Activated CD8-positive, alpha-beta T cell treated with anti-CD3 and anti-CD28 coated beads for 36 hours (primary cell): ENCODE data around the gene TMEM131. TPM values are rescaled to one million over a fixed set of nuclear protein-coding genes. Genes with fewer than 3 reads are reported as not detected.

ENCODE experiments used
- ATAC-seq: fragments of 200-7000 bp; cut with Tn5 transposase; one replicate; pipeline ENCODE4 v1.10.0; 2021; ENCODE audit warnings: mild to moderate bottlenecking, moderate library complexity
- CTCF ChIA-PET: fragments of 350-600 bp; sonication (Branson Sonifier 250); formaldehyde crosslinking; loops from one replicate; lab custom pipeline; 2021; ENCODE audit warnings: antibody characterized with exemption; lab: Charles Lee
- POLR2A ChIA-PET: fragments of 350-600 bp; sonication (Branson Sonifier 250); formaldehyde crosslinking; loops from one replicate; lab custom pipeline; 2021; ENCODE audit warnings: antibody characterized with exemption; lab: Charles Lee
- DNase-seq: peaks from one replicate; pipeline ENCODE4 v3.0.0-alpha.2; 2020
- H3K27ac Mint-ChIP-seq: one replicate; pipeline ENCODE4 v1.8.0; 2021; ENCODE audit warnings: mild to moderate bottlenecking, mixed read lengths
- H3K27me3 Mint-ChIP-seq: one replicate; pipeline ENCODE4 v1.8.0; 2021; ENCODE audit warnings: mixed read lengths
- H3K36me3 Mint-ChIP-seq: one replicate; pipeline ENCODE4 v1.8.0; 2021; ENCODE audit warnings: low read depth, mixed read lengths
- H3K4me1 Mint-ChIP-seq: one replicate; pipeline ENCODE4 v1.8.0; 2021; ENCODE audit warnings: low read depth, mixed read lengths
- H3K4me3 Mint-ChIP-seq: one replicate; pipeline ENCODE4 v1.8.0; 2021; ENCODE audit warnings: mild to moderate bottlenecking, moderate library complexity, mixed read lengths
- H3K9me3 Mint-ChIP-seq: one replicate; pipeline ENCODE4 v1.8.0; 2021; ENCODE audit warnings: mixed read lengths
- intact Hi-C: fragments of 100-400 bp; cut with micrococcal nuclease; formaldehyde crosslinking; loops from one replicate; pipeline ENCODE4 v1.10.0; 2022
- total RNA-seq, 2 experiments: library from RNA; stranded (reverse); gene quantifications; one replicate each; pipeline ENCODE4 v1.2.3, GENCODE V29; 2021
- TF ChIP-seq, protein P1 (sequence below): fragments of 200-600 bp; IDR thresholded peaks from one replicate; pipeline ENCODE4 v1.8.0; 2022; ENCODE audit warnings: antibody characterized with exemption, mild to moderate bottlenecking

The TMEM131 gene
- total RNA-seq, 2 experiments from 2014 or later, result 24.2 to 27.4 TPM

DNA sequence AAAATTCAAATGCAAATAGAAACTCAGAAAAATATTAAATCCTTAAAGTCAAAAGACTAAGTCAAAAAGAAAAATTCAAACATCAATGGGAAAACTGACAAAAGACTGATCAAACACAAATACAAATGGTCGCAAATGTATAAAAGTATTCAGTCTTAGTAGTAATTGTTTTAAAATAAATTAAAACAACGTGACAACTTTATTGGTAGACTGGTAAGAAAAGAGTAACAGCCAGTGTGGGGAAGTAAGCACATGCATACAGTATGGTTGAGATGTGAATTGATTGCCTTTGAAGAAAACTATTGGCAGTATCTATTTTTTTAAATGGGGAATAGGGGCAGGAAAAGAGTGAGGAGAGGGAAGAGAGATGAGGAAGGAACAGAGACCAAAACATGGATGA, 9.8 kb downstream of the TMEM131 start:
- Mint-ChIP-seq H3K9me3 (peaks cover 13% of the 10 kb centered on the region), H3K4me1 (peaks cover 40% of the 10 kb centered on the region), H3K27ac (no peak overlapping the region), H3K27me3 (no peaks in the 10 kb centered on the region), H3K4me3 (no peak overlapping the region), H3K36me3 (peaks cover 32% of the 10 kb centered on the region)
- ChIA-PET CTCF (no interaction called here), POLR2A (no interaction called here)
- TF ChIP-seq, protein P1, sequence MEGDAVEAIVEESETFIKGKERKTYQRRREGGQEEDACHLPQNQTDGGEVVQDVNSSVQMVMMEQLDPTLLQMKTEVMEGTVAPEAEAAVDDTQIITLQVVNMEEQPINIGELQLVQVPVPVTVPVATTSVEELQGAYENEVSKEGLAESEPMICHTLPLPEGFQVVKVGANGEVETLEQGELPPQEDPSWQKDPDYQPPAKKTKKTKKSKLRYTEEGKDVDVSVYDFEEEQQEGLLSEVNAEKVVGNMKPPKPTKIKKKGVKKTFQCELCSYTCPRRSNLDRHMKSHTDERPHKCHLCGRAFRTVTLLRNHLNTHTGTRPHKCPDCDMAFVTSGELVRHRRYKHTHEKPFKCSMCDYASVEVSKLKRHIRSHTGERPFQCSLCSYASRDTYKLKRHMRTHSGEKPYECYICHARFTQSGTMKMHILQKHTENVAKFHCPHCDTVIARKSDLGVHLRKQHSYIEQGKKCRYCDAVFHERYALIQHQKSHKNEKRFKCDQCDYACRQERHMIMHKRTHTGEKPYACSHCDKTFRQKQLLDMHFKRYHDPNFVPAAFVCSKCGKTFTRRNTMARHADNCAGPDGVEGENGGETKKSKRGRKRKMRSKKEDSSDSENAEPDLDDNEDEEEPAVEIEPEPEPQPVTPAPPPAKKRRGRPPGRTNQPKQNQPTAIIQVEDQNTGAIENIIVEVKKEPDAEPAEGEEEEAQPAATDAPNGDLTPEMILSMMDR, result no peak
- intact Hi-C loops, result no loop called here
- ATAC-seq (no peak), DNase-seq (no peak)

DNA sequence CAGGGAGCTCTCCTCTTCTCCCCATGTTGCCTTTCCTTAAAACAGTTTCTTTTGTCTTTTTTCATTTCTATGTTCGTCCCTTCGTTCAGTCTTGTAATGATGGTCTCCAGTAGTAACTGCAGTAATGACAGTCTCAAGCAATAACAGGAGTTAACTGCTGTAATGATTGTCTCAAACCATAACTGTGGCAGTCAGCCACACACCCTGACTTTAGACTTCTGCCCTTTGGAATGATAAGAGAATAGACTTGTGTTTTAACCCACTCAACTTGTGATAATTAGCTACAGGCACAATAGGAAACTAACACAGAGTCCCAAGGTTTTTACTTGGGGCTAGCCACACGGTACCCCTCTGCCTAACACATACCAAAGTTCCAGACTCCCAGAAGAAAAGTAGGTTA, 12.1 kb downstream of the TMEM131 start:
- no peak for ATAC-seq
- Mint-ChIP-seq H3K4me3 (no peak overlapping the region), H3K36me3 (peaks cover 45% of the 10 kb centered on the region), H3K4me1 (peaks cover 26% of the 10 kb centered on the region), H3K27ac (no peak overlapping the region), H3K9me3 (peaks cover 20% of the 10 kb centered on the region), H3K27me3 (no peaks in the 10 kb centered on the region)
- intact Hi-C loops, result no loop called here
- CTCF ChIA-PET, result interaction anchor here (1.3 kb wide), 1 partner anchor 177 kb away, joined by 4 read pairs; no protein-coding TSS in a partner anchor
- TF ChIP-seq, protein P1, result no peak
- POLR2A ChIA-PET, result interaction anchor here (1.7 kb wide), 1 partner anchor 12 kb away, joined by 4 read pairs; no protein-coding TSS in a partner anchor
- no peak for DNase-seq

DNA sequence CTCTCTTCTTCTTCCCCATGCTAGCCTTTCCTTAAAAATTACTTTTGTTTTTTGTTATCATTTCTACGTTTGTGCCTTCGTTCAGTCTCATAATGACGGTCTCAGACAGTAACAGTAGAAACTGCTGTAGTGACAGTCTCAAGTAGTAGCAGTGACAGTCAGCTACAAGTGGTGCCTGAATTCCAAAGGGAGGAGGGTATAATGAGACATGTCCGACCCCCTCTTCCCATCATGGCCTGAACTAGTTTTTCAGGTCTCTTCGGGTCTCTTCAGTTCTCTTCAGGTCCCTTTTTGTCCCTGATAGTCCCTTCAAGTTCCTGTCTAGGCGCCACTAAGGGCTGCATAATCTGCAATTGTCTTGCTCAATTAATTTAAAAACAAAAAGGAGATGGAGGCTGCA, 12.6 kb downstream of the TMEM131 start:
- ChIA-PET CTCF (interaction anchor here (1.3 kb wide), 1 partner anchor 176 kb away, joined by 4 read pairs; no protein-coding TSS in a partner anchor), POLR2A (interaction anchor here (1.7 kb wide), 1 partner anchor 11 kb away, joined by 4 read pairs; no protein-coding TSS in a partner anchor)
- Mint-ChIP-seq H3K4me1 (peaks cover 24% of the 10 kb centered on the region), H3K4me3 (no peak overlapping the region), H3K36me3 (peaks cover 42% of the 10 kb centered on the region), H3K27me3 (no peaks in the 10 kb centered on the region), H3K9me3 (peaks cover 19% of the 10 kb centered on the region), H3K27ac (no peak overlapping the region)
- ATAC-seq (no peak), DNase-seq (no peak)
- TF ChIP-seq, protein P1, result no peak
- intact Hi-C loops, result no loop called here

DNA sequence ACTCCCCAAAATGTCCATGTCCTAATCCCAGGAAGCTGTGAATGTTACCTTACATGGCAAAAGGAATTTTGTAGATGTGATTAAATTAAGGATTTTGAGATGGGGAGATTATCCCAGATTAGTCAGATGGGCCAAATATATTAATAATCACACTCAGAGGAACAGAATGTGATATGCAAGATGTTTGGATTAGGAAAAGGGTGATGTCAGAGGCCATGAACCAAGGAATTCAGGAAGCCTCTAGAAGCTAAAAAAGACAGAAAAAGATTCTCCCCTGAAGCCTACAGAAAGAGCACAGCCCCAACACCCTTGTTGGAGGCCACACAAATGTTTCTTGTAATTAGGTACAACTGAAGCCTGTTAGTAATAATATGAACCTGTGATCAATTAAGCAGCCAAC, 13.1 kb downstream of the TMEM131 start:
- CTCF ChIA-PET, result interaction anchor here (1.8 kb wide), 1 partner anchor 8 kb away, joined by 5 read pairs; no protein-coding TSS in a partner anchor
- H3K36me3 Mint-ChIP-seq, result peaks cover 44% of the 10 kb centered on the region

DNA sequence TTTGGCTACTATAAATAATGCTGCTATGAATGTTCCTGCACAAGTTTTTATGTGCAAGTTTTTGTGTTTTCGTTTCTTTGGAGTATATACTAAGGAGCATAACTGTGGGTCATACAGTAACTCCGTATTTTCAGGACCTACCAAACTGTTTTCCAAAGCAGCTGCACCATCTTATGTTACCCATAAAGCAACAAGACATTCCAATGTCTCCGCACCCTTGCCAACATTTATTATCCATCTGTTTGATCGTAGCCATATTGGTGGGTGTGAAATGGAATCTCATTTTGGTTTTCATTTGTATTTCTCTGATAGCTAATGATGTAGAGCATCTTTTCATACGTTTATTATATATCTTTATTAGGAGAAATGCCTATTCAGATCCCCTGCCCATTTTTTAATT, 13.8 kb downstream of the TMEM131 start:
- peaks cover 24% of the 10 kb centered on the region for H3K4me1 Mint-ChIP-seq
- intact Hi-C loops, result no loop called here
- no peak for DNase-seq
- TF ChIP-seq, protein P1, result no peak
- H3K27ac Mint-ChIP-seq, result no peak overlapping the region
- peaks cover 44% of the 10 kb centered on the region for H3K36me3 Mint-ChIP-seq
- no peak for ATAC-seq
- H3K4me3 Mint-ChIP-seq, result no peak overlapping the region
- no peaks in the 10 kb centered on the region for H3K27me3 Mint-ChIP-seq
- POLR2A ChIA-PET, result no interaction called here
- CTCF ChIA-PET, result interaction anchor here (1.8 kb wide), 1 partner anchor 9 kb away, joined by 5 read pairs; no protein-coding TSS in a partner anchor
- H3K9me3 Mint-ChIP-seq, result peaks cover 15% of the 10 kb centered on the region

More for the DNA sequence above, 13.1 kb downstream of the TMEM131 start:
- POLR2A ChIA-PET, result interaction anchor here (1.7 kb wide), 1 partner anchor 11 kb away, joined by 4 read pairs; no protein-coding TSS in a partner anchor
- no peak for ATAC-seq
- Mint-ChIP-seq H3K27ac (no peak overlapping the region), H3K4me1 (peaks cover 24% of the 10 kb centered on the region), H3K4me3 (no peak overlapping the region), H3K9me3 (peaks cover 15% of the 10 kb centered on the region), H3K27me3 (no peaks in the 10 kb centered on the region)
- DNase-seq, result no peak
- TF ChIP-seq, protein P1, result no peak
- intact Hi-C loops, result no loop called here
